T-helper 17 cell (primary cell): ENCODE data around the gene INPP5J. TPM values are rescaled to one million over a fixed set of nuclear protein-coding genes. Genes with fewer than 3 reads are reported as not detected.
"Not testable (repeated sequence)": the region's sequence is repeated elsewhere in the genome, so short reads cannot be mapped to it uniquely, and the experiment has no call there.

Source experiments
- ATAC-seq: fragments of 150-1000 bp; cut with Tn5 transposase; 2 replicates; pipeline ENCODE4 v1.10.0; 2021; ENCODE audit warnings: mild to moderate bottlenecking, moderate library complexity
- DNase-seq, 3 donors: peaks; one replicate each; pipeline versions ENCODE4 v3.0.0 to v3.0.0-alpha.2; 2020 to 2021
- H3K9me3 ChIP-seq: one replicate; pipeline ENCODE4 v1.7.0; 2013; ENCODE audit warnings: low read length, mild to moderate bottlenecking; ENCODE audit not compliant: control insufficient read depth, poor library complexity, severe bottlenecking
- H3K27ac Mint-ChIP-seq: one replicate; pipeline ENCODE4 v1.8.0; 2022; ENCODE audit warnings: mild to moderate bottlenecking, moderate library complexity, mixed read lengths
- H3K27me3 Mint-ChIP-seq: one replicate; pipeline ENCODE4 v1.8.0; 2022; ENCODE audit warnings: mixed read lengths
- H3K36me3 Mint-ChIP-seq: one replicate; pipeline ENCODE4 v1.8.0; 2022; ENCODE audit warnings: low read depth, mixed read lengths
- H3K4me1 Mint-ChIP-seq: one replicate; pipeline ENCODE4 v1.8.0; 2022; ENCODE audit warnings: mild to moderate bottlenecking, mixed read lengths
- H3K4me3 Mint-ChIP-seq: one replicate; pipeline ENCODE4 v1.8.0; 2022; ENCODE audit warnings: mild to moderate bottlenecking, moderate library complexity, mixed read lengths
- total RNA-seq, 4 donors: library from RNA in 2 of 4; stranded (reverse) in 2 of 4; gene quantifications; one replicate each; pipeline ENCODE4 v1.2.3 and lab custom pipeline; 2022 to 2026

INPP5J gene
- total RNA-seq = under 1 TPM in 1 of 2 donors, not detected in 1; 0.25 TPM
- 0 to 0.12 reads per million in 2 donors for total RNA-seq (lab: John Stamatoyannopoulos, UW)

GRCh38 chr22:31122532-31123291 is at the start of gene INPP5J:
Gene INPP5J (plus strand): TSS chr22:31122966. CDS start chr22:31123015, 49 bp downstream.
- Mint-ChIP-seq H3K36me3 (no peaks in the 10 kb centered on the region), H3K27ac (peak within 1 kb of the TSS; percentile 62), H3K4me1 (peaks cover 3% of the 10 kb centered on the region), H3K4me3 (peak within 1 kb of the TSS; percentile 49), H3K27me3 (no peaks in the 10 kb centered on the region)
- DNase-seq (no peak), ATAC-seq (no peak)
- no peaks in the 10 kb centered on the region for H3K9me3 ChIP-seq

- not testable (repeated sequence) for DNase-seq, H3K4me1 Mint-ChIP-seq, ATAC-seq, H3K27ac Mint-ChIP-seq, H3K36me3 Mint-ChIP-seq, H3K9me3 ChIP-seq, H3K4me3 Mint-ChIP-seq
- H3K27me3 Mint-ChIP-seq = peaks cover 17% of the 10 kb centered on the region
These were observed 49.6 kb upstream of the INPP5J start for GRCh38 chr22:31073125-31073524.

- H3K9me3 ChIP-seq, DNase-seq, H3K36me3 Mint-ChIP-seq, ATAC-seq, H3K4me3 Mint-ChIP-seq, H3K27ac Mint-ChIP-seq, H3K4me1 Mint-ChIP-seq: not testable (repeated sequence)
- H3K27me3 Mint-ChIP-seq = peaks cover 14% of the 10 kb centered on the region
These were observed 49.1 kb upstream of the INPP5J start for GRCh38 chr22:31073545-31074145.

- Mint-ChIP-seq H3K4me1 (peaks cover 5% of the 10 kb centered on the region), H3K27me3 (peaks cover 5% of the 10 kb centered on the region), H3K4me3 (no peak overlapping the region), H3K27ac (no peak overlapping the region), H3K36me3 (no peaks in the 10 kb centered on the region)
- no peaks in the 10 kb centered on the region for H3K9me3 ChIP-seq
- ATAC-seq (no peak), DNase-seq (no peak)
These were observed 46.8 kb upstream of the INPP5J start for GRCh38 chr22:31075961-31076360.

- no peaks in the 10 kb centered on the region for H3K36me3 Mint-ChIP-seq
- H3K4me1 Mint-ChIP-seq = peaks cover 19% of the 10 kb centered on the region
- peaks cover 5% of the 10 kb centered on the region for H3K27me3 Mint-ChIP-seq
- ATAC-seq (no peak), DNase-seq (no peak)
- no peak overlapping the region for H3K4me3 Mint-ChIP-seq
- no peaks in the 10 kb centered on the region for H3K9me3 ChIP-seq
- no peak overlapping the region for H3K27ac Mint-ChIP-seq
These were observed 45.1 kb upstream of the INPP5J start for GRCh38 chr22:31077681-31078080.

GRCh38 chr22:31078389-31078788 is 44.4 kb upstream of the INPP5J start:
- not testable (repeated sequence) for H3K27ac Mint-ChIP-seq, H3K9me3 ChIP-seq, H3K4me3 Mint-ChIP-seq, ATAC-seq, H3K27me3 Mint-ChIP-seq, DNase-seq, H3K36me3 Mint-ChIP-seq
- peaks cover 21% of the 10 kb centered on the region for H3K4me1 Mint-ChIP-seq

GRCh38 chr22:31079095-31079642 is 43.6 kb upstream of the INPP5J start:
- no peak overlapping the region for H3K27ac Mint-ChIP-seq
- no peaks in the 10 kb centered on the region for H3K9me3 ChIP-seq
- H3K36me3 Mint-ChIP-seq = no peaks in the 10 kb centered on the region
- DNase-seq (no peak), ATAC-seq (no peak)
- H3K4me3 Mint-ChIP-seq = no peak overlapping the region
- no peaks in the 10 kb centered on the region for H3K27me3 Mint-ChIP-seq
- peaks cover 24% of the 10 kb centered on the region for H3K4me1 Mint-ChIP-seq

GRCh38 chr22:31080164-31080847 is 42.5 kb upstream of the INPP5J start:
- Mint-ChIP-seq H3K27ac (no peak overlapping the region), H3K36me3 (no peaks in the 10 kb centered on the region), H3K4me1 (peaks cover 30% of the 10 kb centered on the region), H3K4me3 (peak overlapping the region; percentile 87), H3K27me3 (no peaks in the 10 kb centered on the region)
- no peaks in the 10 kb centered on the region for H3K9me3 ChIP-seq
- DNase-seq (no peak), ATAC-seq (no peak)

GRCh38 chr22:31080848-31081649 is 41.7 kb upstream of the INPP5J start, which contains the start of gene SMTN:
Gene SMTN (plus strand): TSS chr22:31081318. CDS start chr22:31083259, 1,941 bp downstream.
- peak; percentile 81 to 84 (median 82) for DNase-seq
- Mint-ChIP-seq H3K4me1 (peaks cover 30% of the 10 kb centered on the region), H3K4me3 (peak within 1 kb of the TSS; percentile 87), H3K27ac (peak within 1 kb of the TSS; percentile 8), H3K36me3 (no peaks in the 10 kb centered on the region), H3K27me3 (no peaks in the 10 kb centered on the region)
- H3K9me3 ChIP-seq = no peaks in the 10 kb centered on the region
- peak; percentile 76 for ATAC-seq

GRCh38 chr22:31081963-31082605 is 40.7 kb upstream of the INPP5J start:
- Mint-ChIP-seq H3K36me3 (no peaks in the 10 kb centered on the region), H3K4me3 (peak overlapping the region; percentile 87), H3K4me1 (peaks cover 30% of the 10 kb centered on the region), H3K27ac (peak overlapping the region; percentile 8), H3K27me3 (no peaks in the 10 kb centered on the region)
- DNase-seq (no peak), ATAC-seq (no peak)
- H3K9me3 ChIP-seq = no peaks in the 10 kb centered on the region

- no peaks in the 10 kb centered on the region for H3K9me3 ChIP-seq
- DNase-seq = no peak
- Mint-ChIP-seq H3K27ac (peak overlapping the region; percentile 8), H3K27me3 (no peaks in the 10 kb centered on the region), H3K4me1 (peaks cover 30% of the 10 kb centered on the region), H3K36me3 (no peaks in the 10 kb centered on the region), H3K4me3 (peak overlapping the region; percentile 87)
- no peak for ATAC-seq
These were observed 40.0 kb upstream of the INPP5J start for GRCh38 chr22:31082606-31083376.
